HG02885 (cell line): ENCODE measurements around the gene IRX5.

ENCODE experiments used
- ATAC-seq: cut with Tn5 transposase; IDR thresholded peaks from one replicate; pipeline ENCODE4 v1.9.1; 2021; ENCODE audit warnings: mild to moderate bottlenecking; ENCODE audit not compliant: unreplicated experiment, poor library complexity

Gene IRX5

DNA sequence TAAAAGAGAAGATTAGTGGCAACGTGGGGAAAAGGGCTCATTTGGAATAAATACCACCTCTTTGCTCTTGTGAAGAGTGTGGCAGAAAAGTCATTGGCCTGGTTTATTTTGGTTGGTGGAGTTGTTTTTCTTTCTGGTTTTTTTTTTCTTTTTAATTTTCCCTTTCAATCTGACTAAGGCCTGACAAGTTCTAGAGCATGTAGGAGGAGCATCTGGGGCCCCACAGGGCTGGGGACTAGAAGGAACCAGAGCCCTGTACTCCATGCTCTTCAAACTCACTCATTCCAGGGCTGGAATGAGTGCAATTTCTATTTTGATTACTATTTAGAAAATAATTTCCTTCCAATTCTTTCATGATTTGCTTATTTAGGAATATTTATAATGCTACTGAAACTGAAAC lies 13.3 kb downstream of the IRX5 start:
- ATAC-seq = peak; percentile 38

DNA sequence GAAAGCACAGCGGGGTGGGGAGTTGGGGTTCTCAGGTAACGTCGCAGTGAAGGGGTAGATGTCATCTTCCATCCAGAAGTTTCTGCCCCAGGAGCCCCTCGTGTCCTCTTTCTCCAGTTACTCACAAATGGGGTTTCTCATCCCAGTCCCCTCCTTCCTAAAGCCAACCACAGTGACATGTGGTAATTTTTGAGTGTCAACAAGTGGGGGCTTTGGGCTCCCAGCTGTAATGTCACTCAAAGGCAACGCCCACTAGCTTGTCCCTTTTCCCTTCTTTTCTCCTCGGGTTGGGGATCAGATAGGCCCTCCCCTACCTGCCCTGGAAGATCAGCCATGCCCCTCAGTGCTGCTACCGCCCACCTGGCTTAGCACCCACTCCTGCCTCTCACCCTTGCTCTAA lies 14.4 kb downstream of the IRX5 start:
- no peak for ATAC-seq

DNA sequence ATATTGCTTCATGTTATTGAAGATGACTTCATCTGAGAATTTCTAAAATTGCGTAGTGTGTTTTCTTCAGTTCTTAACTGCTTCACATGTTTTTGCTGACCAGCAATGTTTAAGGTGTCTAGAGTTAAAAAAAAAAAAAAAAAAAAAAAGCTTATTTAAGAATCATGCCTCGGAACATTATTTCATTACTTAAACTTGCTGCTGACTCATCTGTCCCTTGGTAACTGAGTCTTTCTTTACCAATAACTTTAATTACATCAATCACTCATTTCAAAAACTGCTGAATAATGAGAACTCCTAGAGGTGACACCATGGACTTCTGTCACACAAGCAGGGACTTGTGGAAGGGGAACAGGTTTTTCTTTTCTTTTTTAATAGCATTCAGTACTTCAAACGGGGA lies 16.2 kb downstream of the IRX5 start:
- no peak for ATAC-seq

DNA sequence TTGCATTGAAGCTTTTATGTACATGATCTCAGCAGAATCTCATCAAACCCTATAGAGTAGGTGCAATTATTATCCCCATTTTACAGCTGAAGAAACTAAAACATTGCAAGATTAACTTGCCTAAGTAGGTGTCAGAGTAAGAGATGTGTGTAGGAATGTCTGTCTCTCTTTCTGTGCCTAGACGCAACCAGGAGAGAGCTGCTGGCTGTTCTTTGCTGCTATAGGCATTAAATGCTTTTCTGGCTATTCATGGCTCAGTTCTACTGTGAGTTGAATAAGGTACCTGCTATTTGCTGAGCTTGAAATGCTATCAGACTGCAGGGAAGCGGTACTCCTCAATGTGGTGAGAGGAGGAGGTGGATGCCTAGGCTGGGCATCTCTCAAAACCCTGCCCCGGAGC lies 17.0 kb downstream of the IRX5 start:
- no peak for ATAC-seq

DNA sequence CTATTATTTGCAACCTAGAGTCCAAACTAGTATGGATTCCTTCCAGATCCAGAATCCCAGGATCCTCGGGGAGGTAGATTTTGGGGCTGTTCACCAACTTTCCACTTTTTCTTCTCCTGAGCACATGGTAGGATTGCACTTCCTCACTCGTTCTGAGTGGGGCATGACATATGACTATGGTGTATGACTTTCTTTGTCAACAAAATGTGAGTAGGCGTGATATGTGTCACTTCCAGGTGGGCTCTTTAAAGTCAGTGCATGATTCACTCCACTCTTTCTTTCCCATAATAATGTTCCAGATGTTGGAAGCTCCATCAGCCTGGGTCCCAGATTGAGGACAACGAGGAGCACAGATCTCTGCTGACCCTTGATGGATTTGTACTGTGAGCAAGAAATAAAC lies 21.5 kb downstream of the IRX5 start:
- no peak for ATAC-seq

DNA sequence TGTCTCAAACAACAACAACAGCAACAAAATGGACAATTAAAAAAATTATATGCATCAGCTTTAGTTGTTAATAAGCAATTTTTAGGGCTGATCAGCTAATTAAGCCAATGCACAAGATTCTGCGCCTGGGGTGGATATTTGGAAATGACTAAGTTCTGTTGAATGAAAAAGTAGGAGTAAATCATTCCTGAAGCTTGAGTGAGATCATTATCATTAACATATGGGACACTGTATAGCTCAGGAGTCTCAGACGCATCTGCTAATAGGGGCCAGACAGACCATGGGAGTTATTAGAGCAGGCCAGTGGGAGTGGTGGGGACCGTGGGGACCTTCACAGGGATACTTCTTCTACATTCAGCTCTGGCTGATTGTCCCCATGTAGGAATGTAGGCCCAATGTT lies 22.8 kb downstream of the IRX5 start:
- no peak for ATAC-seq

DNA sequence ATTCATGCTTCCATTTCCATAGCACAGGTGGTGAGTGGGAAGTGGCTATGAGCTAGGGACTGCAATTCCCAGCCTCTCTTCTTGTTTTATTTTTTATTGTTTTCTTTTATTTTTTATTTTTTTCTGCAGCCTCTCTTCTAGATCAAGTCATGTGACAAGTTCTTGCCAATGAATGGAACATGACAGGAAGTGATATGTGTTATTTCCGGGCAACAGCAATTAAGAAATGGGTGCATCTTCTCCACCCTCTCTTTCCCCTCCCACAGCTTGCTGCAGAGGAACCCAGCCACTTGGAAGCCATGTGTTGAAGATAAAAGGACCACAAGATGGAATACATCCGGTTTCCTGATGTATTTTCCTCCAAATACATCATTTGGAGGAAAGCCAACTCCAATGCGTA lies 23.6 kb downstream of the IRX5 start:
- no peak for ATAC-seq

DNA sequence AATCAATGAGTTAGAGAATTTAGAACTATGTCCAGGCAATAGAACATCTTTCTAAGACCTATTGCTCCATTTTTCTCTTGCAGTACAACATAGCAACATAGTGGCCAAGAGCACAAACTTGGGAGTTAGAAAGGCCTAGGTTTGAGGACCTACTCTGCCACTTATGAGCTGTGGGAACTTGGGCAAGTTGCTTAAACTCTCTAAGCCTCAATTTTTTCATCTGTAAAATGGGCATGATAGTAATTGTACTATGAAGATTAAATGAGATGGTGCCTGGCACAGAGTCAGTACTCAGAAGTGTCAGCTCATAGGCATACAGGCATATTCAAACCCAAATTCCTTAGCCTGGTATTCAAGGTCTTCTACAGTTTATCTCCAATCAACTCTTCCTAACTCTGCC lies 25.1 kb downstream of the IRX5 start:
- ATAC-seq = no peak

DNA sequence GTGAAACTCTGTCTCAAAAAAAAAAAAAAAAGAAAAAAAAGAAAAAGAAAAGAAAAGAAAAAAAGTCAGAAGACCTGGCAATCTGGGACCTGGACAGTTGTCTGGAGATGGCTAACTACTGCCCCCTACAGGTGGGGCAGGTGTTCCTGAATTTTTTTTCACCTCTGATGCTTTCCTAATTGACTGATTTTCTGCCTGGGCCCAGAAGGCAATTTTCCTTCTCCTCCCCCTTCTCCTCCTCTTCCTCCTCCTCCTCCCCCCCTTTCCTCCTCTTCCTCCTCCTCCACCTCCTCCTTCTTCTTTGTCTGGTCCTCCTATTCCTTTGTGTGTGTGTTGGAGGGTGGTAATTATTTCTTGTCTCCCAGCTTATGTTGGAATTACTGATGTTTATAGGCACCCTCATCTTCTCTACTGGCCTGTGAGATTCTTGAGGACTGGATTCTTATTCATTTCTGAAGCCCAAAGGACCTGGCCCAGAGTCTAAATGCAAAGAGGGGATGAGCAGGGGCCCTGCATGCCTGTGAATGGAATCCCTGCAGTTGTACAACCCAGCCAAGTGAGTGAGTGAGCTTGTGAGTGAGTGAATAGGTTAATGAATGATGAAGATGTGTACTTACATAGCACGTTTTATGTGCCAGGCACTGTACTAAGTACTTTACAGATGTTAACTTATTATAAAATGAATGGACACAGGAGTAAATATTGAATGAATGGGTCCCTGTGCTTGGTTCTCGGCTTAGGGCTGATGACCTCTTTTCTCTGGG lies 26.9 kb downstream of the IRX5 start:
- ATAC-seq = no peak

DNA sequence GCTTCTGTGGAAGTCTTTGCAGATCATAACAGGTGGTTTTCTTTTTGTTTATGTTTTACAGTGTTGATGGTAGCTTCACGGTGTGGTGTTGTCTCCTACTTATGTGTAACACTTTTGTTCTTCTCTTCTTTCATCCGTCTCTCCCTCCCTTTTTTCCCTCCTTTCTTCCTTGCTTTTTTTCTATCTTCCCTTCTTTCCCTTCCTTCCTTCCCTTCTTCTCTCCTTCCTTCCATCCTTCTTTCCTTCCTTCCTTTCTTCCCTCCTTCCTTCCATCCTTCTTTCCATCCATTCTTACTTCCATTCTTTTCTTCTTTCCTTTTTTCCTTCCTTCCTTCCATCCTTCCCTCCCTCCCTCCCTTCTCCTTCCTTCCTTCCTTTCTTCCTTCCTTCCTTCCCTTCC lies 31.4 kb downstream of the IRX5 start:
- ATAC-seq = no peak

DNA sequence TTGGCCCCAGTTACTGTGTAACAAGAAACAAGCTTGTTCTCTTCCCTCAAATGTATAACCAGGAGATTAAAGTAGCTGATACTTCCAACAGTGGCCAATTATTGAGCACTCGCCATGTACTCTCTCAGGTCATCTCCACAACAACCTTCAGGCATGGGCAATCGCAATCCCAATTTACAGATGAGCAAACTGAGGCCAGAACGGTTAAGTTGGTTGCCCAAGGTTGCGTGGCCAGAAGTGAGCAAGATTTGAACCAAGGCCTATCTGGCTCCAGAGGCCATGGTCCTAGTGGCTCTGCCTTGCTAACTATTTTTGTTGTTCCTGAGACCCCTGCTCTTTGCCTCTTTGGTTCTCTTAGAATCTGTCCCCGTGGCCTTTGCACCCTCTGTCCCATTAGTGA lies 33.6 kb downstream of the IRX5 start:
- ATAC-seq = no peak

DNA sequence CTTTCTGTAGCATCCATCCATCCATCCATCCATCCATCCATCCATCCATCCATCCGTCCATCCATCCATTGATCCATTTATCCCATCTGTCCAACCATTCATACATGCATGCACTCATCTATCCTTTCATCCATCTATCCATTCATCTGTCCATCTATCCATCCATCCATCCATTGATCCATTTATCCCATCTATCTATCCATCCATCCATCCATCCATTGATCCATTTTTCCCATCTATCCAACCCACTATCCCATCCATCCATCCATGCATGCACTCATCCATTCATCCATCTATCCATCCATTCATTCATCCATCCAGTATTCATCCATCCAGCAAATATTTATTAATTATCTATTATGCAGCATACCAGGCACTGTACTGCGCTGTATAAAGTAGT lies 34.8 kb downstream of the IRX5 start:
- no peak for ATAC-seq

DNA sequence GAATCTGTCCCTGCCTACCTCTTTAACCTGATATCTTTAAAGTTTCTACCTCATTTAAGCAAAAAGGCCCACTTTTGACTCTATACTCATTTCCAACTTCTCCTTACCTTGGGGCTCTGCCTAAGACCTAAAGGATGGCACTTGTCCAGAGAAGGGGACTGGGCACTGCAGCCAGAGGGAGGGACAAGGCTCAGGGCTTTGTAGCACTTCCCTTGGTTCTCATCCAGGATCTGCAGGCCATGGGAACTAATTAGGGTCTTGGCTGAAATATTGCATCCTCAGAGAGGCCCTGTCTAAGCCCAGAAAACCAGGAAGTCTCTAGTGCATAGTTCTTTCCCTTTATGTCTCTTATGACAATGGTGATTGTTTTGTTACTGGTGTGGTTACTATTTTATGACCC lies 37.3 kb downstream of the IRX5 start:
- no peak for ATAC-seq

DNA sequence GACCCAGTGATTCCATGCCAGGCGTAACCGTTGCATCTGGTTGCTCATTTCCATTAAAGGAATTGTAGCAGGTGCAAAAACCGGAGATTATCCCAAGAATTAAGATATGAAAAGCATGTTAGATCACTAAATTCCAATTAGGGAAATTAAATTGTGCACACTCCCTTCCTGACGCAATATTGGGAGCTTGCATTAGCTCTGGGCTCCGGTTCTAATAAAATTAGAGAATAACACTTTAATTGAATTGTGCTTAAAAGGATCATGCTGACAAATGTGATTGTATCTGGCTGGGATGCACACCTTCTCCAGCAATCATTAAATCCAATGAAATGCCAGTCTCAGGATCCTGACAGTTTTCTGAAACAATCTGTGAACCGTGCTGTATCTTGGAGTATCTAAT lies 38.1 kb downstream of the IRX5 start:
- no peak for ATAC-seq

DNA sequence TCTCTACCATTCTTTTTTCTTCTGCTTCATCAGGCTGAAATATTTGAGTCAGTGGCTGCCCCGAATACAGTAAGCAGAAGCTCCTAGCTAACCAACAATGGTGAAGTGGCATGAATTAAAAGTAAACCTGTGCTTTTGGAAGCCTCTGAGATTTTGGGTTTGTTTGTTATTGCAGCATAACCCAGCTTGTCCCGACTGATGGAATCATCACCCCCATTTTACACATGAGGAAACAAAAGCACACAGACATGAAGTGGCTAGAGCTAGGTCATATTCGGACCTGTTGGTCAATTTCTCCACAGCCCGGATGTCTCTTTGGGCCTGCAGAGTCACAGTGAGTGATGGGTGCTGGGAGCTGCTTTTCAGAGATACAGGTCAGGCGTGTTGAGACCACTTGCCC lies 39.4 kb downstream of the IRX5 start:
- no peak for ATAC-seq

DNA sequence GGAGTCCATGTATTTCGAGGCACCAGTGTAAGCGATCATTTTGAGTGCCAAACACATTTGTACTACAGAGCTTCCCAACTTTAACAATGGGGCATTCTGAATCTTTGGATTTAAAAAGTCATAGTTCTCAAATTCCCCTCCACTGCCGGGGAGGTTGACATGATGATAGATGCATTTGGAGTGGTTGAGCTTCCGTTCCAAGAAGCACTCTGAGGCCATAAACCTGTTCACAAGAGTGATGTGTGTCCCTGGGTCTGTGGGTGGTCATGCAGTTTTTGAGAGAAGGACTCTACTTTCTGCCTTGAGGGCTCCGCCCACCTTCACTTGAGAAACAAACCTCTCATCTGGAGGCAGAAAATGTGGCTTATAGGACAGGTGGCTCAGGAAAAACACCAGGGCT lies 43.7 kb downstream of the IRX5 start:
- ATAC-seq = no peak

DNA sequence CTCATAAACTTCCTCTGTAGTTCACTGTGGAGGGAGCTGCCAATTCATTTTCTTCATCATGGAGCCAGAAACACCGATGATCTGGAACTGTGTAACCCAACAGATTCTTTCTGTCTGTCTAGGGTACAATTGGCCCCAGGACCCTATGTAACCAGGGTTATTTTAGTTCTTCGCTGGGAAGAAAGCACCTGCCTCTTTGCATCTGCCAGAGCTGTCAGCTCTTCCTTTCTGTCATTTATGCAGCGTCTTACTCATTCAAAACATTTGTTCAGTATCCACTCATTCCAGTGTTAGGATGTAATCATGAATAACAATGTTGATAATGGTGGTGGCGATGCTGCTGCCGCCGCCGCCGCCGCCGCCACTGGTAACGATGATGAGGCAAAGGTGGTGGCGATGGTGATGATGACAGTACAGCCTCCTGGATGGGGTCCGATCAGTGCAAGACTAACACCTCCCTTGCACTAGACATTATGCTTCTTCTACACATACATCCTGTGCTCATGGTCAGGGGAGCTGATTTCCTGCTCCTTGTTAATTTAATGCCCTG lies 46.1 kb downstream of the IRX5 start:
- no peak for ATAC-seq

DNA sequence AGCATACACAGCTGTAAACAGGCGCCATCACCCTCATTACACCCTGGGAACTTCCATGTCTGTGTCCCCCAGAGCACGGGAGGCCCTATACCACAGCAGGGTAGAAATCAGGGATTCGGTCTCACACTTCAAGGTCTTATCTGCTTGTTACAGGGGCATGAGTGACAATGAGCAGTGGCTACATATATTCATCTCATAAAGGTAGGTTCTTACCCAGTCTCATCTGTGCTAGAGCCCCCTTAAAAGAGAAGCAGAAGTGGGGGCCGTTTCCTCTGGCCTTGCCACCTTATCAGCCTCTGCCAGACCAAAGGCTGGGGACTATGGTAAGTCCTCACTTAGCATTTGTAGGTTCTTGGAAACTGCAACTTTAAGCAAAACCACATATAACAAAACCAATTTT lies 46.5 kb downstream of the IRX5 start:
- ATAC-seq = no peak

DNA sequence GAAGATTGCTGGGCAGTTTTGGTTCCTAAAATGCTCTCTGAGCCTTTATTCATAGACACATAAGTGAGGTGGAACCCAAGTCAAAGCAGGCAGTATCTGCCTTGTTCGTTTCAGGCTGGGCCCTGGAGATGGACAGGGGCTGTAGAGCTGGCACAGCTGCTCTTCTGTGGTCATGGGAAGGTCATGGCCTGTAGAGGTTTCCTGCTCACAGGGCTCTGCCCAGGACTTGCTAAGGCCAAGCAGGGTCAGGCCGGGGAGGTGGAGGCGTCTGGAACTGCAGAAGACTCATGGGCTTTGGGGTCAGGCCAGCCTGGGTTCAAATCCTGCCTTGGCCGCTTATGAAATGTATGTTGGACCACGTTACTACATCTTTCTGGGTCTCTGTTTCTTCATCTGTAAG lies 50.2 kb downstream of the IRX5 start:
- no peak for ATAC-seq
